Left colon (tissue), 2 donors: Measurements from ENCODE around the gene UXS1. TPM values are rescaled to one million over a fixed set of nuclear protein-coding genes. Genes with fewer than 3 reads are reported as not detected.
A peak's percentile ranks its signal among the peaks of the same experiment; 100 is the strongest.

Source experiments
- ATAC-seq: fragments of 200-7000 bp; cut with Tn5 transposase; one replicate; pipeline ENCODE4 v1.9.1; 2020; ENCODE audit warnings: mild to moderate bottlenecking, moderate library complexity
- DNase-seq, 2 donors: peaks; one replicate each; pipeline ENCODE4 v3.0.0-alpha.2; 2020
- intact Hi-C, 2 donors: fragments of 100-400 bp; cut with DNase I in 1 of 2; cut with micrococcal nuclease in 1 of 2; formaldehyde crosslinking; loops; one replicate each; pipeline versions ENCODE4 v1.11.2 to v1.14.0; 2022; cut with DNase I, micrococcal nuclease
- total RNA-seq, 2 donors: library from RNA; stranded (reverse); fragmentation: NEBNext Ultra II Directional; extraction: Animal tissue kit (Norgen Biotek cat#: 25700); gene quantifications; one replicate each; pipeline ENCODE4 v1.2.1, GENCODE V29; 2021
- donor health status: DM: no; HTN: no; CAD: no.
- donor health status: DM: yes; HTN: yes; CAD: no.

Gene UXS1
- total RNA-seq, 2 donors from 2014 or later = 32.2 to 35.5 TPM

GRCh38 chr2:106122157-106122556 lies 71.9 kb downstream of the UXS1 start:
- intact Hi-C loops = no loop called here
- ATAC-seq = no peak
- DNase-seq = no peak

- no peak for DNase-seq
- intact Hi-C loops = no loop called here
- ATAC-seq = no peak
These were observed 73.7 kb downstream of the UXS1 start for GRCh38 chr2:106120432-106120831.

GRCh38 chr2:106119074-106119473 lies 75.0 kb downstream of the UXS1 start:
- no peak for ATAC-seq
- DNase-seq = no peak
- intact Hi-C loops = no loop called here

DNA sequence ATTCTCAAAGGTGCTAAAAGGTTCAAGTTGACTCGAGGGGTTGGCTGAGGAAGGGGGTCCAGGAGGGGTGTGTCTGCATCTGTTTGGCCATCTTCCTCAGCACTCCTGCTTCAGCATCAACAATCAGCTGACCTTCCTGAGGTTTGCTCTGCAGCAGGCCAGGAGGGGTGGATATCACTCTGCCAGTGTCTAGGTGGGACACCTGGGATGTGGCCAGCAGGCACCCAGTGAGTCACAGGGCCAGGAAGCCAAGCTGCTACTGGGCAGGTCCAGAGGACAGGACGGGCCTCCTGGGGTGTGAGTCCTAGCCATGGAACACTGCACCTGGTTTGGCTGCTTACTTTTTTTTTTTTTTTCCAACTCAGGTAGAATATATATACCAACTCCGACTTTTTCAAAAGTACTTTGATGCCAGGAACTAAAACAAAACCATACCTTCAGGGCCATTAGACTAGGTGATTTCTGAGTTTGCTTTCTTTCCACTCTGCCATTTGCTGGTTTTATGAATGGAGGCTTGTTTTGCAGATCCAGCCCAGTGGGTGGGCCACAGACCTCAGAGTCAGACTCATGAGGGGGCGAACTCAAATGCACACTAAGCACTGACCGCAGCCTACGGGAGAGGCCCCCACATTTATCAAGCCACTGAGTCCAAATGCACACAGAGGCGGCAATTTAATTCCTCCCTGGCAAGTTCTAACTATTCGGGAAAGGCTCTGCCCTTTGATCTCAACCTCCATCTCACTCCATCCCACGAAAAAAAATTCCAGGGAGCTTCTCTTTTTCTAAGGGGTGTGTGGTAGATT lies 76.0 kb downstream of the UXS1 start:
- intact Hi-C loops = no loop called here
- DNase-seq = no peak
- peak; percentile 66 for ATAC-seq

DNA sequence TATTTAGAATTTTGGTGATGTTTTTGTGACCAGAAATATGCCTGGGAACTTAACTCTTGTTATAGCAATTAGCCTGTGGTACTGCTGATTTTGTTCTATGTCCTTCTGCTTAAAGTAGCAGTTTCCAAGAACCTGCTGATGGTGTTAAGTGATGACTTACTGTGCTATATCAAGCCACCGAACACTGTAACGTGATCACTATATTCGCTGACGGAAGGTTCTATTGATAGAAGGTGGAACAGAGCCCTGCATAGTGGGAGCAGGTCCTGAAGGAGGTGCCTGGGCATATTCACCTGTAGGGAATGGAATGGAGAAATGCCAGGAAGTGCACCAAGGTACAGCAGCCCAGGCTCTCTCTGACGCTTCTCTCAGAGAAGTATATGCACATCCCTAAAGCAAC lies 76.8 kb downstream of the UXS1 start:
- ATAC-seq (no peak), DNase-seq (no peak)
- intact Hi-C loops = no loop called here

- ATAC-seq (no peak), DNase-seq (no peak)
- intact Hi-C loops = no loop called here
These were observed 77.9 kb downstream of the UXS1 start for GRCh38 chr2:106116248-106116647.

DNA sequence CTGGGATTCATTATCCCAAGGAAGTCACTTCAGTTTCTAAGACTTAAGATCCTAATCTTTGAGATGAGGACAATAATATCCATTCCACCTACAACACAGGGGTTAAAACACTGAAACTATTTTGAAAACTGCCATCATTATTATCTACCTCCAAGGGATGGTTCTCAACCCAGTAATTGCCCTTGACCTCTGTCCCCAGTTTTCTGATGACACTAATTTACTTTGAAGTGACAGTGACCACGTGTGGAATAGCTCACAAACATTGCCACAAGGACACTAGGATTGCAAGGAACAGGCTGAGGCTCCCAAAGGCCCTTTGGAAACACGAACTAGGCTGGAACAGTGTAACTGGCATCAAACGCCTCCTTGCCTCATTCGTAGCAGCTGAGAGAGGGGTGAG lies 78.4 kb downstream of the UXS1 start:
- ATAC-seq = no peak
- intact Hi-C loops = no loop called here
- no peak for DNase-seq

DNA sequence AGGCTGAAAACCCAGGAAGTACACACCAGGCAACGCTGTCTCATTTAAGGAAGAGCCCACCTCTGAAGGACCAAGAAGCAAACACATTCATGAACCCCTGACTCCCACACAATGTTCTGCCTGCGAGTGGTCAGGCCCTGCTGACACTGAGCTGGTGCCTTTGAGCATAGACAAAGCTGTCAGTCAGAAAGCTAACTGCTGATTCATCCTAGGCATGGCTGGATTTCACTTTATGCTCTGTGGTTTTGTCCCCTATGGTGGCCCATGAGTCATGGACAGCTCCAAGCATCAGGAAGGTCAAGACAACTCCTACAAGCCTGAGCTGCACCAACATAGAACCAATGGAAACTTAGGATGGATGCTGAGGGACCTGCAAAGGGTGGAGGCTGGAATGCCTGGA lies 78.9 kb downstream of the UXS1 start:
- intact Hi-C loops = no loop called here
- ATAC-seq = no peak

GRCh38 chr2:106114166-106114565 lies 79.9 kb downstream of the UXS1 start:
- DNase-seq (no peak), ATAC-seq (no peak)
- intact Hi-C loops = no loop called here

More for the DNA sequence above, 78.9 kb downstream of the UXS1 start:
- no peak for DNase-seq

DNA sequence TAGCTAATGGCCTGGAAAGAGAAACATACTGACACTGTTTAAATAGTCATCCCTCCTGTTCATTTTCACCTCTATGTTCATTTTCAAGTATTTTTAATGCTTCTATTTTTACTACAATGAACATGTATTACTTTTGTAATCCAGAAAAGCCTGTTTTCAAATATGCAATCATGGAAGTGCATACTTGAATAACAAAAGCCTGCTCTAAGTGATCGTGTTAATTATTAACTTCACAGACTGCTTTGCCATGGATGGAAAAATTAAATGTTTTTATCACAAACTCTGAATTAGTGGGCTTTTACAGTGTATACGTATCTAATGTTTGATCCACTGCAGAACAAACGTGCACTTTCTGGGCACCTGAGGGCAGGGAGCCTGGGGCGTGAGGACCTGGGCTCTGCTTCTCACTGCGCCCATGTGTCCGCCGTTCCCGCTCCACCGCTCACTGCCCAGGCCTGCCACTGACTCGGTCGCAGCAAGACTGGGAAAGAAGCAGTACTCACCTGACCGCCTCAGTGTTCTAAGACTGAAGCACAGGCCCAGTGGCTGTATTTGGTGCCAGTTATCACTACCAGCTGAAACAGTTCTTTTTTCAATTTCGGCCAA lies 80.6 kb downstream of the UXS1 start:
- intact Hi-C loops = no loop called here
- ATAC-seq (peak; percentile 36), DNase-seq (no peak)

DNA sequence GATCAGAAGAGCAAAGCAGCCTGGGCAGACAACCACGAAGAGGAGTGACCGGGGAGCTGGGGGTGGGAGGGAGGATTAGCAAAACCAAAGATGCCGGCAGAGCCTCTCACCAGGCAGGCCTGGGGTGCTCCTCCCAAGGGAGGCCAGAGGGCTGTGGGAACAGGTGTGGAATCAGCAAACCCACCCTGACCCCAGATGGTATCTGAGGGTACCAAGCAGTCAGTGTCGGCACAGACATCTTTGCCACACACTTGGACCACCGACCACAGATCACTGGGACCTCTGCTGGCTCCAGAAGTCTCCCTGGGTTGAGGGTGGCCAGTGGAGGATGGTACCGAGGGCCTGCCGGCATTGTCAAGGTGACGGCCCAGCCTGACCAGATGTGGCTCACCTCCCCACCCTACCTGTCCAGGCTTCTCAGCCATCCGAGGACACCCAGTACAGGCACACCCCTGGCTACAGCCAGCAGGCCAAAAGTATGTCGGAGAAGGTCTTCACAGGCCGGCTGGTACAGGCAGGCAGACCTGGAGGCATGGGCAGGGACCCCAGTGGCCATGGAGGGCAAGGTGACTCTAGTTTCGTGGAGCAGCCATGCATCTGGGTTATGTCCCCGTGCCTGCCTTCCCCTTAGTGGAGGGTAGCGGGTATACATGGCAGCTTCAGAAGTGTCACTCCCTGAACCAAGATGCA lies 82.1 kb downstream of the UXS1 start:
- ATAC-seq (no peak), DNase-seq (no peak)
- intact Hi-C loops = no loop called here

GRCh38 chr2:106109675-106110424 lies 84.3 kb downstream of the UXS1 start:
- ATAC-seq (no peak), DNase-seq (no peak)
- intact Hi-C loops = loop anchor here in 1 of 2 donors (10.0 kb wide), 2 partner anchors 435 to 475 kb away; no protein-coding TSS in a partner anchor

DNA sequence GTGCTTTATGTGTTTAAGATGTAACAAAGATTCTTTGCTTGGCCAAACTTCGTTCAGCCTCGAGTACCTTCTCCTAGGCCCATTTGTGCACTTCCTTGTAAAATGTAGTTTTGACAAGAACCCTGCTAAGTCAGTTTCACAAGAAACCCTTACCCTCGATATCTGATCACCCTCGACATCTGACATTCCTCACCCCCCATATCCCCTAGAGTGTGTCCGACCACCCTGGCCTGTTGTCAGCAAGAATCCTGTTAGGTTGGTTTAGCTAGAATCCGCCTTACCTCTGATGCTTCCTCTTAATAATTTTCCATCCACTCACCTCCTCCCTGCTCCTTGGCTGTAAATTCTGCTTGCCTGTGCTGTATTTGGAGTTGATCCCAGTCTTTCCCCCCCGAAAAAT lies 85.3 kb downstream of the UXS1 start:
- no peak for DNase-seq
- intact Hi-C loops = loop anchor here in 1 of 2 donors (10.0 kb wide), 2 partner anchors 436 to 476 kb away; no protein-coding TSS in a partner anchor
- no peak for ATAC-seq

- intact Hi-C loops = loop anchor here in 1 of 2 donors (10.0 kb wide), 2 partner anchors 436 to 476 kb away; no protein-coding TSS in a partner anchor
- peak; percentile 52 for ATAC-seq
- DNase-seq = no peak
These were observed 85.8 kb downstream of the UXS1 start for GRCh38 chr2:106108351-106108750.

- intact Hi-C loops = loop anchor here in 1 of 2 donors (10.0 kb wide), 2 partner anchors 437 to 477 kb away; no protein-coding TSS in a partner anchor
- no peak for ATAC-seq
- DNase-seq = no peak
These were observed 86.5 kb downstream of the UXS1 start for GRCh38 chr2:106107509-106108131.

- no peak for ATAC-seq
- intact Hi-C loops = loop anchor here in 1 of 2 donors (10.0 kb wide), 2 partner anchors 438 to 478 kb away; no protein-coding TSS in a partner anchor
- DNase-seq = no peak
These were observed 87.2 kb downstream of the UXS1 start for GRCh38 chr2:106106622-106107508.

GRCh38 chr2:106105151-106105922 lies 88.8 kb downstream of the UXS1 start:
- ATAC-seq (no peak), DNase-seq (no peak)
- intact Hi-C loops = loop anchor here in 1 of 2 donors (10.0 kb wide), 2 partner anchors 439 to 479 kb away; no protein-coding TSS in a partner anchor
